GM21619 (cell line): ENCODE results near the gene PIGL.
"Not testable (repeated sequence)": the region's sequence is repeated elsewhere in the genome, so short reads cannot be mapped to it uniquely, and the experiment has no call there.

Experiments used
- ATAC-seq: cut with Tn5 transposase; IDR thresholded peaks from one replicate; pipeline ENCODE4 v1.9.1; 2021; ENCODE audit not compliant: unreplicated experiment

PIGL gene

GRCh38 chr17:16273499-16273898, 56.5 kb downstream of the PIGL start:
- no peak for ATAC-seq

GRCh38 chr17:16273929-16274339, 56.9 kb downstream of the PIGL start:
- ATAC-seq = no peak

- ATAC-seq = no peak
Observed at GRCh38 chr17:16275024-16275423, 58.0 kb downstream of the PIGL start.

GRCh38 chr17:16277163-16277562, 60.2 kb downstream of the PIGL start:
- no peak for ATAC-seq

- ATAC-seq = no peak
Observed at GRCh38 chr17:16281351-16281750, 64.3 kb downstream of the PIGL start.

- no peak for ATAC-seq
Observed at GRCh38 chr17:16282522-16282921, 65.5 kb downstream of the PIGL start.

- ATAC-seq = no peak
Observed at GRCh38 chr17:16283705-16284104, 66.7 kb downstream of the PIGL start.

GRCh38 chr17:16285646-16286008, 68.6 kb downstream of the PIGL start:
- no peak for ATAC-seq

- ATAC-seq = peak; percentile 85
Observed at GRCh38 chr17:16286009-16286946, 69.3 kb downstream of the PIGL start.

GRCh38 chr17:16286947-16287562, 70.0 kb downstream of the PIGL start:
- peak; percentile 42 for ATAC-seq

- ATAC-seq = peak; percentile 25
Observed at GRCh38 chr17:16287563-16288027, 70.6 kb downstream of the PIGL start.

GRCh38 chr17:16288860-16289571, 72.0 kb downstream of the PIGL start:
- ATAC-seq = no peak

- ATAC-seq = no peak
Observed at GRCh38 chr17:16293931-16294330, 76.9 kb downstream of the PIGL start.

GRCh38 chr17:16294560-16294959, 77.5 kb downstream of the PIGL start:
- ATAC-seq = no peak

GRCh38 chr17:16296072-16296471, 79.1 kb downstream of the PIGL start:
- not testable (repeated sequence) for ATAC-seq

- no peak for ATAC-seq
Observed at GRCh38 chr17:16297367-16298139, 80.5 kb downstream of the PIGL start.

GRCh38 chr17:16298140-16298662, 81.2 kb downstream of the PIGL start:
- ATAC-seq = no peak

GRCh38 chr17:16300554-16300953, 83.5 kb downstream of the PIGL start:
- ATAC-seq = no peak

- ATAC-seq = no peak
Observed at GRCh38 chr17:16301963-16302855, 85.2 kb downstream of the PIGL start.

- no peak for ATAC-seq
Observed at GRCh38 chr17:16302856-16303255, 85.8 kb downstream of the PIGL start.
